ENCODE results near the gene WDR1.
A peak's percentile ranks its signal among the peaks of the same experiment; 100 is the strongest.

WDR1 gene

GRCh38 chr4:10048941-10049697 lies 67.5 kb downstream of the WDR1 start:
- DNase-seq, result no peak

GRCh38 chr4:10047967-10048366 lies 68.6 kb downstream of the WDR1 start:
- no peak for DNase-seq

GRCh38 chr4:10046471-10046870 lies 70.1 kb downstream of the WDR1 start:
- no peak for DNase-seq

- no peak for DNase-seq
Observed at GRCh38 chr4:10045481-10045880, 71.1 kb downstream of the WDR1 start.

- DNase-seq, result no peak
Observed at GRCh38 chr4:10041036-10041435, 75.6 kb downstream of the WDR1 start.

- no peak for DNase-seq
Observed at GRCh38 chr4:10040049-10040892, 76.3 kb downstream of the WDR1 start.

- DNase-seq, result no peak
Observed at GRCh38 chr4:10036807-10037342, 79.7 kb downstream of the WDR1 start.

- DNase-seq, result no peak
Observed at GRCh38 chr4:10035130-10035529, 81.5 kb downstream of the WDR1 start.

- DNase-seq, result no peak
Observed at GRCh38 chr4:10034612-10035104, 81.9 kb downstream of the WDR1 start.

- DNase-seq, result no peak
Observed at GRCh38 chr4:10034136-10034535, 82.5 kb downstream of the WDR1 start.

GRCh38 chr4:10033191-10033881 lies 83.3 kb downstream of the WDR1 start:
- peak in 1 of 51 donors; percentile 46 for DNase-seq

GRCh38 chr4:10032625-10033024 lies 84.0 kb downstream of the WDR1 start:
- no peak for DNase-seq

GRCh38 chr4:10031668-10032590 lies 84.7 kb downstream of the WDR1 start:
- DNase-seq, result no peak

- peak in 5 of 51 donors; percentile 10 to 53 (median 18) for DNase-seq
Observed at GRCh38 chr4:10030972-10031667, 85.5 kb downstream of the WDR1 start.

GRCh38 chr4:10029403-10029802 lies 87.2 kb downstream of the WDR1 start:
- no peak for DNase-seq

GRCh38 chr4:10028910-10029309 lies 87.7 kb downstream of the WDR1 start:
- DNase-seq, result no peak

- no peak for DNase-seq
Observed at GRCh38 chr4:10026485-10026884, 90.1 kb downstream of the WDR1 start.

- no peak for DNase-seq
Observed at GRCh38 chr4:10025230-10025806, 91.3 kb downstream of the WDR1 start.
